Liver (tissue), 3 donors: ENCODE results near the gene MOGAT3.

Source experiments
- JUND ChIP-seq, 2 donors: IDR thresholded peaks; 2 replicates each; pipeline ENCODE4 v1.6.1; 2016; ENCODE audit warnings: antibody characterized with exemption in 2 of 2
- RAD21 ChIP-seq, 2 donors: IDR thresholded peaks; 2 replicates each; pipeline ENCODE4 v1.6.1; 2016; ENCODE audit warnings: antibody characterized with exemption in 2 of 2, mild to moderate bottlenecking in 2 of 2
- SP1 ChIP-seq: IDR thresholded peaks from 2 replicates; pipeline ENCODE4 v1.6.1; 2018; ENCODE audit warnings: antibody characterized with exemption, mild to moderate bottlenecking
- YY1 ChIP-seq: IDR thresholded peaks from 2 replicates; pipeline ENCODE4 v1.6.1; 2016; ENCODE audit warnings: antibody characterized with exemption, mild to moderate bottlenecking
- TF ChIP-seq, protein P1 (sequence below): fragments of 150-350 bp; IDR thresholded peaks from 2 replicates; pipeline ENCODE4 v1.5.1; 2017; ENCODE audit warnings: improper control_type of control experiment, low read depth, low read length; ENCODE audit not compliant: missing input control
- TF ChIP-seq, protein P2 (sequence below): IDR thresholded peaks from 2 replicates; pipeline ENCODE4 v1.6.1; 2016; ENCODE audit warnings: antibody characterized with exemption, mild to moderate bottlenecking
- TF ChIP-seq, protein P3 (sequence below): IDR thresholded peaks from 2 replicates; pipeline ENCODE4 v1.6.1; 2016; ENCODE audit warnings: antibody characterized with exemption
- TF ChIP-seq, protein P4 (sequence below): IDR thresholded peaks from 2 replicates; pipeline ENCODE4 v1.6.1; 2016; ENCODE audit warnings: antibody characterized with exemption
- donor health status: healthy.
- donor health status: healthy.

DNA sequence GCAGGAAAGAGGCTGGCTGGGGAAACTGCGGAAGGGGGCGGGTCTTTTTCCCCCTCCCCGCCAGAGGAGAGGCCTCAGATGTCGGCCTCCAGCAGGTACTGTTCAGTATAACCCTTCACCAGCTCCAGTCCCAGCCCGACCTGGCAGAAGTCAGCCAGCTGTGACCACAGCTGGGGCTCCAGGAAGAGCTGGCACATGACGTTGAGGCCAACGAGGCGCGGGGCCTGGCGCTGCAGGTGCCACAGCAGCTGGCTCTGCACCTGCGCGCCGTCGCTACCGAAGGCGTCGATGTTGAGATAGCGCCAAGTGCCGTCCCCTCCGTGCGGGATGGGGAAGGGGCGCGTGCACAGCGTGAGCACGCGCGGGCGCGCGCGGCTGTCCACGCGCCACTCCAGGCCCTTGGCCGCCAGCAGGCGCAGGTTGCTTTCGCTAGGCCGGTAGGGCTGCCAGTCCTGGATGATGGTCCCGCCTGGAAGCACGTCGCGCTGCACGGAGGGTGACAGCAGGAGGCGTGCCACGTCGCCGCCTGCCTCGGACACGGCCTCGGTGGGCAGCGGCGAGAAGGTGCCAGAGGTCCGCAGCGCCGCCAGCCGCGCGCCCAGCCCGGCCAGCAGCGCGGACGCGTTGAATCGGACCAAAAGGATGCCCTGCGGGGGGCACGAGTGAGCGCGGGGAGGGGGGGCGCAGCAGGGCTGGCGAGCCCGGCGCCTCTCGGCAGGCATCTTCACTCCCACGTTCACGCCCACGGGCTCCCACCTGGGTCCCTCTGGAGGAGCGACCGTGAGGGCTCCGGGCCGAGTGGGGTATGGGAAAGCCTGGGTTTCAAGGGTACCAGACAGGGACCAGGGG, 28.6 kb downstream of the MOGAT3 start:
- TF ChIP-seq, protein P1, sequence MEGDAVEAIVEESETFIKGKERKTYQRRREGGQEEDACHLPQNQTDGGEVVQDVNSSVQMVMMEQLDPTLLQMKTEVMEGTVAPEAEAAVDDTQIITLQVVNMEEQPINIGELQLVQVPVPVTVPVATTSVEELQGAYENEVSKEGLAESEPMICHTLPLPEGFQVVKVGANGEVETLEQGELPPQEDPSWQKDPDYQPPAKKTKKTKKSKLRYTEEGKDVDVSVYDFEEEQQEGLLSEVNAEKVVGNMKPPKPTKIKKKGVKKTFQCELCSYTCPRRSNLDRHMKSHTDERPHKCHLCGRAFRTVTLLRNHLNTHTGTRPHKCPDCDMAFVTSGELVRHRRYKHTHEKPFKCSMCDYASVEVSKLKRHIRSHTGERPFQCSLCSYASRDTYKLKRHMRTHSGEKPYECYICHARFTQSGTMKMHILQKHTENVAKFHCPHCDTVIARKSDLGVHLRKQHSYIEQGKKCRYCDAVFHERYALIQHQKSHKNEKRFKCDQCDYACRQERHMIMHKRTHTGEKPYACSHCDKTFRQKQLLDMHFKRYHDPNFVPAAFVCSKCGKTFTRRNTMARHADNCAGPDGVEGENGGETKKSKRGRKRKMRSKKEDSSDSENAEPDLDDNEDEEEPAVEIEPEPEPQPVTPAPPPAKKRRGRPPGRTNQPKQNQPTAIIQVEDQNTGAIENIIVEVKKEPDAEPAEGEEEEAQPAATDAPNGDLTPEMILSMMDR, result no peak
- TF ChIP-seq, protein P2, sequence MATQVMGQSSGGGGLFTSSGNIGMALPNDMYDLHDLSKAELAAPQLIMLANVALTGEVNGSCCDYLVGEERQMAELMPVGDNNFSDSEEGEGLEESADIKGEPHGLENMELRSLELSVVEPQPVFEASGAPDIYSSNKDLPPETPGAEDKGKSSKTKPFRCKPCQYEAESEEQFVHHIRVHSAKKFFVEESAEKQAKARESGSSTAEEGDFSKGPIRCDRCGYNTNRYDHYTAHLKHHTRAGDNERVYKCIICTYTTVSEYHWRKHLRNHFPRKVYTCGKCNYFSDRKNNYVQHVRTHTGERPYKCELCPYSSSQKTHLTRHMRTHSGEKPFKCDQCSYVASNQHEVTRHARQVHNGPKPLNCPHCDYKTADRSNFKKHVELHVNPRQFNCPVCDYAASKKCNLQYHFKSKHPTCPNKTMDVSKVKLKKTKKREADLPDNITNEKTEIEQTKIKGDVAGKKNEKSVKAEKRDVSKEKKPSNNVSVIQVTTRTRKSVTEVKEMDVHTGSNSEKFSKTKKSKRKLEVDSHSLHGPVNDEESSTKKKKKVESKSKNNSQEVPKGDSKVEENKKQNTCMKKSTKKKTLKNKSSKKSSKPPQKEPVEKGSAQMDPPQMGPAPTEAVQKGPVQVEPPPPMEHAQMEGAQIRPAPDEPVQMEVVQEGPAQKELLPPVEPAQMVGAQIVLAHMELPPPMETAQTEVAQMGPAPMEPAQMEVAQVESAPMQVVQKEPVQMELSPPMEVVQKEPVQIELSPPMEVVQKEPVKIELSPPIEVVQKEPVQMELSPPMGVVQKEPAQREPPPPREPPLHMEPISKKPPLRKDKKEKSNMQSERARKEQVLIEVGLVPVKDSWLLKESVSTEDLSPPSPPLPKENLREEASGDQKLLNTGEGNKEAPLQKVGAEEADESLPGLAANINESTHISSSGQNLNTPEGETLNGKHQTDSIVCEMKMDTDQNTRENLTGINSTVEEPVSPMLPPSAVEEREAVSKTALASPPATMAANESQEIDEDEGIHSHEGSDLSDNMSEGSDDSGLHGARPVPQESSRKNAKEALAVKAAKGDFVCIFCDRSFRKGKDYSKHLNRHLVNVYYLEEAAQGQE, result no peak
- TF ChIP-seq YY1 (no peak), JUND (IDR thresholded peaks at IDR 0.05) (no peak), SP1 (no peak), RAD21 (IDR thresholded peaks at IDR 0.05) (no peak)
- TF ChIP-seq, protein P3, sequence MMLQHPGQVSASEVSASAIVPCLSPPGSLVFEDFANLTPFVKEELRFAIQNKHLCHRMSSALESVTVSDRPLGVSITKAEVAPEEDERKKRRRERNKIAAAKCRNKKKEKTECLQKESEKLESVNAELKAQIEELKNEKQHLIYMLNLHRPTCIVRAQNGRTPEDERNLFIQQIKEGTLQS, result no peak
- TF ChIP-seq, protein P4, sequence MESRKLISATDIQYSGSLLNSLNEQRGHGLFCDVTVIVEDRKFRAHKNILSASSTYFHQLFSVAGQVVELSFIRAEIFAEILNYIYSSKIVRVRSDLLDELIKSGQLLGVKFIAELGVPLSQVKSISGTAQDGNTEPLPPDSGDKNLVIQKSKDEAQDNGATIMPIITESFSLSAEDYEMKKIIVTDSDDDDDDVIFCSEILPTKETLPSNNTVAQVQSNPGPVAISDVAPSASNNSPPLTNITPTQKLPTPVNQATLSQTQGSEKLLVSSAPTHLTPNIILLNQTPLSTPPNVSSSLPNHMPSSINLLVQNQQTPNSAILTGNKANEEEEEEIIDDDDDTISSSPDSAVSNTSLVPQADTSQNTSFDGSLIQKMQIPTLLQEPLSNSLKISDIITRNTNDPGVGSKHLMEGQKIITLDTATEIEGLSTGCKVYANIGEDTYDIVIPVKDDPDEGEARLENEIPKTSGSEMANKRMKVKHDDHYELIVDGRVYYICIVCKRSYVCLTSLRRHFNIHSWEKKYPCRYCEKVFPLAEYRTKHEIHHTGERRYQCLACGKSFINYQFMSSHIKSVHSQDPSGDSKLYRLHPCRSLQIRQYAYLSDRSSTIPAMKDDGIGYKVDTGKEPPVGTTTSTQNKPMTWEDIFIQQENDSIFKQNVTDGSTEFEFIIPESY, result no peak
